Kidney (tissue), 14 donors: ENCODE results near the gene ST6GAL2. TPM values are rescaled to one million over a fixed set of nuclear protein-coding genes. Genes with fewer than 3 reads are reported as not detected.

Experiments
- DNase-seq, 5 donors: peaks; one replicate each; pipeline ENCODE4 v3.0.0-alpha.2; 2013 to 2020
- FAIRE-seq: peaks from 2 replicates; lab custom pipeline; 2012; peaks lifted over from hg19 to GRCh38; lab: Jason Lieb, UNC
- H3K27ac ChIP-seq, 2 donors: one replicate each; pipeline ENCODE4 v1.7.0; 2013; ENCODE audit warnings: low read depth in 2 of 2, low read length in 2 of 2, inconsistent platforms in 1 of 2
- H3K27me3 ChIP-seq: one replicate; pipeline ENCODE4 v1.7.1; 2013; ENCODE audit warnings: low read length, inconsistent platforms; ENCODE audit not compliant: control insufficient read depth, insufficient read depth
- H3K36me3 ChIP-seq, 3 donors: one replicate each; pipeline versions ENCODE4 v1.7.0 to v1.7.1; 2013; ENCODE audit warnings: low read length in 3 of 3, control low read depth in 1 of 3, inconsistent platforms in 1 of 3; ENCODE audit not compliant: insufficient read depth in 3 of 3, control insufficient read depth in 2 of 3
- H3K4me1 ChIP-seq, 3 donors: one replicate each; pipeline versions ENCODE4 v1.7.0 to v1.7.1; 2013; ENCODE audit warnings: low read length in 3 of 3, inconsistent platforms in 1 of 3, low read depth in 1 of 3; ENCODE audit not compliant: control insufficient read depth in 2 of 3, insufficient read depth in 2 of 3
- H3K4me3 ChIP-seq, 3 donors: one replicate each; pipeline versions ENCODE4 v1.7.0 to v1.8.1; 2013; ENCODE audit warnings: low read length in 3 of 3, control low read depth in 1 of 3, inconsistent platforms in 1 of 3
- H3K9ac ChIP-seq, 3 donors: one replicate each; pipeline versions ENCODE4 v1.7.0 to v1.7.1; 2013; ENCODE audit warnings: low read length in 3 of 3, control low read depth in 1 of 3, inconsistent platforms in 1 of 3
- H3K9me3 ChIP-seq, 3 donors: one replicate each; pipeline versions ENCODE4 v1.7.0 to v1.7.1; 2013; ENCODE audit warnings: low read length in 3 of 3, control low read depth in 1 of 3, inconsistent platforms in 1 of 3; ENCODE audit not compliant: control insufficient read depth in 2 of 3, insufficient read depth in 1 of 3
- CTCF ChIP-seq: IDR thresholded peaks from 3 replicates; pipeline ENCODE4 v1.5.1; 2012; ENCODE audit warnings: mild to moderate bottlenecking, moderate library complexity, borderline replicate concordance; ENCODE audit not compliant: insufficient read depth; ENCODE audit errors: extremely low read depth
- intact Hi-C: fragments of 100-400 bp; cut with DNase I; formaldehyde crosslinking; loops from one replicate; pipeline ENCODE4 v1.11.1; 2022
- polyA plus RNA-seq: library from polyadenylated mRNA; stranded (reverse); fragments of 350-450 nt; fragmentation: Illumina TruSeq; extraction: RNeasy Lipid Tissue Mini Kit (QIAGEN cat#74804); gene quantifications from one replicate; pipeline ENCODE4 v1.2.3, GENCODE V29; 2014; ENCODE audit warnings: low read depth, low replicate concordance; ENCODE audit not compliant: insufficient read depth
- total RNA-seq: library from RNA; stranded (reverse); fragmentation: NEBNext Ultra II Directional; extraction: Animal tissue kit (Norgen Biotek cat#: 25700); gene quantifications from one replicate; pipeline ENCODE4 v1.2.1, GENCODE V29; 2021
- donor health status: control.
- donor health status: control.
- donor health status: control.
- donor health status: control.
- donor health status: control.
- donor health status: DM: yes; HTN: yes; CAD: no.
- donor health status: Normal renal cell carcinoma (clear cell type).

The ST6GAL2 gene
- total and polyA plus RNA-seq, 2 donors from 2014 or later, result 0.22 to 1.2 TPM

- no peaks in the 10 kb centered on the region for H3K27me3 ChIP-seq
- H3K36me3 ChIP-seq, result no peaks in the 10 kb centered on the region
- TF ChIP-seq CTCF, result no peak
- H3K4me1 ChIP-seq, result no peaks in the 10 kb centered on the region
- FAIRE-seq (no peak), DNase-seq (peak in 4 of 5 donors; percentile 57 to 81 (median 72))
- no peak overlapping the region for H3K9ac ChIP-seq
- no peaks in the 10 kb centered on the region for H3K9me3 ChIP-seq
- H3K27ac ChIP-seq, result no peak overlapping the region
- no peak overlapping the region for H3K4me3 ChIP-seq
- intact Hi-C loops, result no loop called here
Measured at GRCh38 chr2:106839849-106840595, 45.9 kb downstream of the ST6GAL2 start.

DNA sequence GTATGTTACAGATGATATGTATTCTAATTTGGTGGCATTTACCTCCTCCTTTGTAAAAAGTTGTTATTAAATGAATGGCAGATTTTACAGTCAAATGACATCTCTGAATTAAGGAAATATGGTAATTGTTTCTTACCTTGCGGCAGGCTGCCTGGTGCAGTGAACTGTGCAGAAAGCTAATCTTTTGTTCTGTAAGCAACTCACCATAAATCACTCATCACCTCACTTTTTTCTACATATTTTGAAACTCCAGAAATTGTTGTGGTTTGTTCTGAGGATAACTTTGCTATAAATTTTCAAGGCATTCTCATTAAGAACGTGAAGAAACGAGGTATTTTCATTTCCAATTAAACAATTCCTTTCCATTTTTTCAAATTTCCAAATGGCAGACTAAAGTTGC, 52.7 kb downstream of the ST6GAL2 start:
- FAIRE-seq, result no peak
- DNase-seq, result no peak
- Histone ChIP-seq H3K9me3 (no peaks in the 10 kb centered on the region), H3K27ac (no peak overlapping the region), H3K4me3 (no peak overlapping the region), H3K27me3 (no peaks in the 10 kb centered on the region), H3K9ac (no peak overlapping the region), H3K4me1 (no peaks in the 10 kb centered on the region), H3K36me3 (no peaks in the 10 kb centered on the region)
- intact Hi-C loops, result no loop called here
- TF ChIP-seq CTCF, result no peak

DNA sequence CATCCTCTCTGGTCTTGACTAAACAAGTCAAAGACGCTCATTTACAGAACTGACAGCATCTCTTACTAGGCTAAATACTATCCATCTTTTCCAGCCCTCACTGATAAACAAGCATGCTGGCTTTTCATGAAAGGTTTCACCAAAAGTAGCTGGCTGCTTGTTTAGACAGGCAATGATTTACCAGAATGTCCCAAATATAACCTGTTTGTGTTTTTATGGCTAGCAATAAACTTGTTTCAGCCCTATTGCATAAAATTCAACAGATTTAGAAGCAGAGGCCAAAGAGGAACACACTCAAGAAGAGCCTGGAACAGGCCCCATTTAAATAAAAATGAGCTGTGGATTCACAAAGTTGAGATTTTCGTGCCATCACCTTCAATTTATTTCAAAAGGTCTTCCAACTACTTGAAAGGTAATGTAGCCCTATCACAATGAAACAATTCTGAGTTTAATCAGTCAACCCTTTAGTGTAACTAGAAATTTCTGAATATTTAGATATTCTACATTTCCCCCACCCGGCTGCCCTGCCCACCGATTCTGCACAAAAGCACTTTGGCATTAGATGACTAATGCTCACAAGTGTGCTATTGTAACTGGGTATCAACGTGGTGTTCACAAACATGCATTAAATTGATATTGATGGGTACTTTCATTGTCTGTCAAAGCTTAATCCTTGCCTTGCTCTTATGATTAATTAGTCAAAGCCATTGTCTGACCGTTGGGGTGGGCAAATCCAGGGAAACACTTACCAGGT, 54.0 kb downstream of the ST6GAL2 start:
- no peak overlapping the region for H3K9ac ChIP-seq
- H3K27me3 ChIP-seq, result no peaks in the 10 kb centered on the region
- H3K4me1 ChIP-seq, result no peaks in the 10 kb centered on the region
- no peak for TF ChIP-seq CTCF
- H3K27ac ChIP-seq, result no peak overlapping the region
- FAIRE-seq, result no peak
- H3K9me3 ChIP-seq, result no peaks in the 10 kb centered on the region
- no peak overlapping the region for H3K4me3 ChIP-seq
- H3K36me3 ChIP-seq, result no peaks in the 10 kb centered on the region
- intact Hi-C loops, result no loop called here
- peak in 2 of 5 donors; percentile 55 to 71 for DNase-seq
